ENCODE data around the gene UBAP2.

The UBAP2 gene

DNA sequence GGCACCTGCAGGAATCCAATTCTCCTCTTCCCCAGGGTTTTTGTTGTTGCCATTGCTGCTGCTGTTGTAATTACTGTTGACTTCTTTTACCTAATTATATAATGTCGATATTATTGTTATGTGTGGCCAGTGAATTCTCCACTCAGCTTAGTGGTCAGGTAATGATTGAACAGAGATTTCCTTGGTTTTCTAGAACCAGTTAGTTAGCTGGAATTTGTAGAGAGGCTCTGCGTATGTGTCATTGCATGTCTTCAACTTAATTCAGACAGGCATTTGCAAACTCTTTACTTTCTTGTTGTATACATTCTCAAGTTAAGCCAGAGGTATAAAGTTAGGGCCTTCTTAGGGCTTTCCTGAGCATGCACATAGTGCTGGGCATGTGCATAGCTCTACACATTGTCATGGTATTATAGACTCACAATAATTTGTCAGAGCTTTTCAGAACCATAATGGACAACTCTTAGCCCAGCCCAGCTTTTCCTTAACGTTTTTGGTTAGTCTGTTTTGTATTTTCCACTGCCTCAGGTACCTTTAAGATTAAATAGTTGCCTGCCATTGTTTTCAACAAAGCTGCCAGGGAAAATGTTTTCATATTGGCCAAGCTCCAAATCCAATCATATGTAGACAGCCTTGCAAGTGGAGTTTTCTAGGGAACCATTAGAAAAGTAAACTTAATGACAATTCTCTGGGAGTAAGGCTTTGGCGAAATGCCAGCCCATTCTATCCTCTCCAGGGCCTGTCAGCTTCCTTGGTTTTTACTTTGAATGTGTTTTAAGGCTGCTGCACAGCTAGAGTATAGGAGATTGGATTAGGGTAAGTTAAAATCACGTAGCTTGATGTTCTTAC, 163.6 kb downstream of the UBAP2 start:
- in situ Hi-C loops (cut with HindIII; ENCODE audit: low sequenced_read_pairs) = no loop called here

DNA sequence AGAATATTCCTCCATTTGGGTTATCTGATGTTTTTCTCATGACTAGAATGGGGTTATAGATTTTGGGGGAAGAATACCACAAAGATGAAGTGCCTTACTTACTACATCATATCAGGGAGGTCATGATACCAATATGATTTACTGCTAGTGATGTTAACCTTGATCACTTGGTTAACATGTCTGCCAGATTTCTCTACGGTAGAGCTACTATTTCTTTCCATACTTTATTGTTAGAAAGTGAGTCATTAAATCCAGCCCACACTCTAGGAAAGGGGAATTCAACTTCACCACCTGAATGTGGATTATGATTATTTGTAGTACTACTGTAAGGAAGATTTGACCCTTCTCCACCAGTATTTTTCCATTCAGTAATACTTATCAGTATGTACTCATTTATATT, 167.1 kb downstream of the UBAP2 start:
- in situ Hi-C loops (cut with HindIII; ENCODE audit: low sequenced_read_pairs) = no loop called here

DNA sequence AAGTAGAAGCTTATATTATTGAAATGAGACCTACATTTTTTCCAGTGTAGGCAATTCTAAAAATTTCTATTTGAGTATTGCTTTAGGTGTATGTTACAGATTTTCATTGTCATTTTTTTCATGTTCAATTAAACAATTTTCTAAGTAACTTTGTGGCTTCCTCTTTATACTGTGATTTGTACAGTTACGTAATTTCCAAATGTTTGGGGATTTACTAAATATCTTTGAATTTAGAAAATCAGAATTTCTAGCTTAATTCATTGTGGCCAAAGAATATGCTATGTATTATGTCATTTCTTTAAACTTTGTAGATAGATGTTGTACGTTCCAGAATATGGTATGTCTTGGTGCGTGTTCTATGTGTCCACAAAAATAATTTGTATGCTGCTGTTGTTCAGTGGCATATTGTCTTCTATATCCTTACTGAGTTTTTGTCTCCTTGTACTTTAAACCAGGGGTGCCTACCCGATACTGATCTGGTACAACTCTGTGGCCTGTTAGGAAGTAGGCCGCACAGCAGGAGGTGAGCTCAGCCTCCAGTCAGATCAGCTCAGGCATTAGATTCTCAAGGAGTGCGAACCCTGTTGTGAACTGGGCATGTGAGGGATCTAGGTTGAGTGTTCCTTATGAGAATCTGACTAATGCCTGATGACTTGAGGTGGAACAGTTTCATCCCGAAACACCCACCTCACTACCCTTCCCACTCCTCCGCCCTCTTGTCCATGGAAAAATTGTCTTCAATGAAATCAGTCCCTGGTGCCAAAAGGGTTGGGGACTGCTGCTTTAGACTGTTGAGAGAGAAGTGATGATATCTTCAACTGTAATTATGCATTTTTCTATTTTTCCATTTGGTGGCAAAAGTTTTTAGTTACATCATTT, 168.2 kb downstream of the UBAP2 start:
- in situ Hi-C loops (cut with HindIII; ENCODE audit: low sequenced_read_pairs) = no loop called here

DNA sequence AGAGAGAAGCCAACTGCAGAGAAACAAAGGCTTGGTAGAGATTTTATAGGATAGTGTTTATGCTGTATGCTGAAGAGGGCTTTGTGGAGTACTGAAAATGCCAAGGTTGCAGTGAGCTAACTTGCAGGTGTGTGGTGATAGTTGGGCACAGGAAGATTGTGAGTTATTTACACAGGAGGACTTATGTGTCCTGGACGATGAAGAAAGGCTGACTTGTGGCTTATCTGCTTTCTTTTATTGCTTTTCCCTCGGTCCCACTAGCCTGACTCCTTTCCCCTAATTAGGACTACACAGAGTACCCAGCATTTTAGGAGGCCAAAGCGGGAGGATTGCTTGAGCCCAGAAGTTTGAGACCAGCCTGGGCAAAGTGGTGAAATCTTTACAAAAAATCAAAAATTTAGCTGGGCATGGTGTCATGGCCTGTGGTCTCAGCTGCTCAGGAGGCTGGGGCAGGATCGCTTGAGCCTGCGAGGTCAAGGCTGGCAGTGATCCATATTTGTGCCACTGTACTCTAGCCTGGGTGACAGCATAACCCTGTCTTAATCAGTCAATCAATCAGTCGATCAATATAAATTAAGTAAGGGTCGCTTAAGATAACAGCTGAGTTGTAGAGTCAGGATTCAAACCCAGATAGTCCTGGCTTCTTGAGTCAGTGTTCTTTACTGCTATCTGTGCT, 169.9 kb downstream of the UBAP2 start:
- in situ Hi-C loops (cut with HindIII; ENCODE audit: low sequenced_read_pairs) = no loop called here

DNA sequence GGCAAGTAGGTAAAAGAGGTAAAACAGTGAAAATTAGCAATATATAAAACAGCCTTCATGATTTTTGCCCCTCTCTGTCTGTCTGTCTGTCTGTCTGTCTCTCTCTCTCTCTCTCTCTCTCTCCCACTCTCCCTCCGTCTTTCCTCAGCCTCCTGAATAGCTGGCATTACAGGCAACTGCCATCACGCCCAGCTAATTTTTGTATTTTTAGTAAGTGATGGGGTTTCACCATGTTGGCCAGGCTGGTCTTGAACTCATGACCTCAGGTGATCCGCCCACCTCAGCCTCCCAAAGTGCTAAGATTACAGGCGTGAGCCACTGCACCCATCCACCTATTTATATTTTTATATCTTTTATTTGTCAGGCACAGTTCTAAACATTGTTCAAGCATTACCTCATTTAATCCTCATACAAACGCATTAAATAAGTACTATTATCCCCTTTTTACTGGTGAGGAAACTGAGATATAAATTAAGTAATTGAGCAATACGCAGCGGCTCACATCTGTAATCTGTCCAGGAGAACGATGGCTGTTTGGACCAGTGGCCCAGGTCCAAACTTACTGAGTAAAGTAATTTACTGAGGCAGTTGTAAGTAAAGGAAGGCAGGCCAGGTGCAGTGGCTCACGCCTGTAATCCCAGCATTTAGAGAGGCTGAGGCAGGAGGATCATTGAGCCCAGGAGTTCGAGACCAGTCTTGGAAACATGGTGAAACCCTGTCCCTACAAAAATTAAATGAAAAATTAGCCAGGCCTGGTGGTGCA, 170.8 kb downstream of the UBAP2 start:
- in situ Hi-C loops (cut with HindIII; ENCODE audit: low sequenced_read_pairs) = no loop called here

Data from endothelial cell of hepatic sinusoid (primary cell).